Epithelial cell of alveolus of lung (primary cell): ENCODE measurements around the gene STK10. TPM values are rescaled to one million over a fixed set of nuclear protein-coding genes. Genes with fewer than 3 reads are reported as not detected.

Experiments
- total RNA-seq: library from RNA; depleted of rRNA; stranded (reverse); fragments of >200 nt; gene quantifications from 2 replicates; pipeline ENCODE4 v1.2.1, GENCODE V29; 2015

The STK10 gene
- 10.8 and 18.7 TPM in 2 replicates for total RNA-seq

GRCh38 chr5:172188033-172188892 lies at the start of gene STK10:
TSS of gene STK10 (minus strand) at chr5:172188224. CDS start at chr5:172188042, 182 bp downstream.

GRCh38 chr5:172193872-172194271 lies 5.8 kb upstream of the STK10 start, which contains the start of gene EFCAB9:
TSS of gene EFCAB9 (plus strand) at chr5:172194172. CDS start at chr5:172194173, 1 bp downstream.

GRCh38 chr5:172006321-172007174 lies 181.5 kb downstream of the STK10 start, which contains the start of gene FBXW11:
TSS of gene FBXW11 (minus strand) at chr5:172006638. CDS start at chr5:172006502, 136 bp downstream.

Other genes with a start within 250 kb of the STK10 start
- 45.4 and 54.5 TPM in 2 replicates for gene FBXW11, start 181.6 kb downstream of the STK10 start, total RNA-seq
- not detected in 2 replicates for gene EFCAB9, start 5.9 kb upstream of the STK10 start, total RNA-seq
- gene UBTD2, start 95.5 kb upstream of the STK10 start, total RNA-seq: 24.4 and 28.3 TPM in 2 replicates